Glutamatergic neuron (in vitro differentiated cells): Measurements from ENCODE around the gene CPA4. TPM values are rescaled to one million over a fixed set of nuclear protein-coding genes. Genes with fewer than 3 reads are reported as not detected.

Experiments used
- DNase-seq: peaks from one replicate; pipeline ENCODE4 v3.0.0; 2022
- H3K27ac Mint-ChIP-seq: one replicate; pipeline ENCODE4 v1.8.0; 2020; ENCODE audit warnings: mild to moderate bottlenecking, mixed read lengths, inconsistent platforms; ENCODE audit not compliant: unreplicated experiment
- H3K27me3 Mint-ChIP-seq: one replicate; pipeline ENCODE4 v1.8.0; 2020; ENCODE audit warnings: mild to moderate bottlenecking, moderate library complexity, mixed read lengths, inconsistent platforms; ENCODE audit not compliant: unreplicated experiment
- H3K36me3 Mint-ChIP-seq: one replicate; pipeline ENCODE4 v1.8.0; 2020; ENCODE audit warnings: mild to moderate bottlenecking, mixed read lengths, inconsistent platforms; ENCODE audit not compliant: unreplicated experiment
- H3K4me1 Mint-ChIP-seq: one replicate; pipeline ENCODE4 v1.8.0; 2020; ENCODE audit warnings: mild to moderate bottlenecking, low read depth, mixed read lengths, inconsistent platforms; ENCODE audit not compliant: unreplicated experiment
- H3K4me3 Mint-ChIP-seq: one replicate; pipeline ENCODE4 v1.8.0; 2020; ENCODE audit warnings: mild to moderate bottlenecking, mixed read lengths, inconsistent platforms; ENCODE audit not compliant: unreplicated experiment
- H3K9me3 Mint-ChIP-seq: one replicate; pipeline ENCODE4 v1.8.0; 2020; ENCODE audit warnings: mild to moderate bottlenecking, moderate library complexity, mixed read lengths, inconsistent platforms; ENCODE audit not compliant: unreplicated experiment
- CTCF ChIP-seq: fragments of 200-600 bp; sonication (generic); IDR thresholded peaks from one replicate; pipeline ENCODE4 v1.5.0; 2021; ENCODE audit not compliant: partially characterized antibody, unreplicated experiment
- total RNA-seq: library from RNA; stranded (reverse); fragmentation: NEBNext Ultra II Directional; extraction: Animal tissue kit (Norgen Biotek cat#: 25700); gene quantifications from one replicate; pipeline ENCODE4 v1.2.1, GENCODE V29; 2021; ENCODE audit not compliant: unreplicated experiment

Gene CPA4
- total RNA-seq, 1 donor from 2014 or later = not detected

DNA sequence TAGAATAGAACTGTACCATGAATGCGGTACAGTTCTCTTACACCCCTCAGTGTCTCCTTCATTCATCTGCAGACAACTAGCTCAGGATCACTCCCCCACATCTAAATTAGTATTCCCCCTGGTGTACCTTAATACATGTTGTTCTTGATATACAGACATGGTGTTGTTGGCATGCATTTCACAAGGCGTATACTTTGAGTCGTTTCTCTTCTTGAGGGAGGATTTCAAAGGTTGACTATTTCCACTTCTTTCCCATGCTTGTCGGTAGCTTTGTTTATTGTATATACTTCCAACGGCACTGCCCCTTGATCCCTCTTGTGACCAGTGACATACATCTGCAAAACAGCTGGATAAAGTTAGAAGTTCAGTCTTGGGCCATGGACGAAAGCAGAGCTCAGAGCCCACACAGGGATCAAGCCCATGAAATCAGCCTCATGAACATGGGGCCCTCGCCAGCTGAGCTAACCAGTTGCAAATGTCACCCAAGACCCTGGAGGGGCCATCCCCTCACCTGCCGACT lies 8.6 kb downstream of the CPA4 start:
- no peak for TF ChIP-seq CTCF
- no peaks in the 10 kb centered on the region for H3K9me3 Mint-ChIP-seq
- H3K36me3 Mint-ChIP-seq = no peaks in the 10 kb centered on the region
- peaks cover 2% of the 10 kb centered on the region for H3K4me1 Mint-ChIP-seq
- H3K27me3 Mint-ChIP-seq = no peaks in the 10 kb centered on the region
- DNase-seq = no peak
- no peak overlapping the region for H3K27ac Mint-ChIP-seq
- no peak overlapping the region for H3K4me3 Mint-ChIP-seq

- peaks cover 2% of the 10 kb centered on the region for H3K4me1 Mint-ChIP-seq
- no peaks in the 10 kb centered on the region for H3K27me3 Mint-ChIP-seq
- no peaks in the 10 kb centered on the region for H3K36me3 Mint-ChIP-seq
- no peak for TF ChIP-seq CTCF
- no peak for DNase-seq
- no peak overlapping the region for H3K4me3 Mint-ChIP-seq
- no peaks in the 10 kb centered on the region for H3K9me3 Mint-ChIP-seq
- no peak overlapping the region for H3K27ac Mint-ChIP-seq
These were observed 9.7 kb downstream of the CPA4 start for GRCh38 chr7:130302649-130303048.

- DNase-seq = no peak
- Mint-ChIP-seq H3K36me3 (no peaks in the 10 kb centered on the region), H3K4me3 (no peak overlapping the region), H3K9me3 (no peaks in the 10 kb centered on the region), H3K4me1 (peaks cover 2% of the 10 kb centered on the region), H3K27me3 (no peaks in the 10 kb centered on the region), H3K27ac (no peak overlapping the region)
- TF ChIP-seq CTCF = no peak
These were observed 10.2 kb downstream of the CPA4 start for GRCh38 chr7:130303127-130303526.

GRCh38 chr7:130303551-130303950 lies 10.6 kb downstream of the CPA4 start:
- TF ChIP-seq CTCF = no peak
- Mint-ChIP-seq H3K27me3 (no peaks in the 10 kb centered on the region), H3K9me3 (no peaks in the 10 kb centered on the region), H3K4me3 (no peak overlapping the region), H3K27ac (no peak overlapping the region), H3K4me1 (peaks cover 2% of the 10 kb centered on the region), H3K36me3 (no peaks in the 10 kb centered on the region)
- DNase-seq = no peak

DNA sequence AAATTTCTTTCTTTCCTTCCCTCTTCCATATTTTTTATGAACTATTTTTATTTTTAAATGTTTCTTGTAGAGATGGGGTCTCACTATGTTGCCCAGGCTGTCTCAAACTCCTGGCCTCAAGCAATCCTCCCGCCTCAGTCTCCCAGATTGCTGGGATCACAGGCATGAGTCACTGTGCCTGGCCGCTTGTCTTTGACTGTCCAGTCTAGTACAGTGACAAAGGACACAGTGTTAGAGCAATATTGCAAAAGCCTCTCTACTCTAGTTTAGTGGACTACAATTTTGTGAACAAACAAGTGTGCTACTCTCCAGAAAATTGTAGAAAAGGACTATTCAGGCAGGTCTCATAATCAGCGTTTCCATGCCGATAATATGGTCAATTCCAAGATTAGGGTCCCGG lies 11.0 kb downstream of the CPA4 start:
- no peaks in the 10 kb centered on the region for H3K9me3 Mint-ChIP-seq
- no peak for DNase-seq
- no peak overlapping the region for H3K4me3 Mint-ChIP-seq
- no peaks in the 10 kb centered on the region for H3K27me3 Mint-ChIP-seq
- TF ChIP-seq CTCF = no peak
- no peak overlapping the region for H3K27ac Mint-ChIP-seq
- peaks cover 2% of the 10 kb centered on the region for H3K4me1 Mint-ChIP-seq
- H3K36me3 Mint-ChIP-seq = no peaks in the 10 kb centered on the region
